Stimulated activated CD8-positive, alpha-beta memory T cell treated with anti-CD3 and anti-CD28 coated beads, Interleukin-4, amount 100 ng/mL, for 48 hours (primary cell): ENCODE data around the gene CEMIP.

ENCODE experiments used
- DNase-seq: peaks from one replicate; pipeline ENCODE4 v3.0.0-alpha.2; 2020

CEMIP gene

DNA sequence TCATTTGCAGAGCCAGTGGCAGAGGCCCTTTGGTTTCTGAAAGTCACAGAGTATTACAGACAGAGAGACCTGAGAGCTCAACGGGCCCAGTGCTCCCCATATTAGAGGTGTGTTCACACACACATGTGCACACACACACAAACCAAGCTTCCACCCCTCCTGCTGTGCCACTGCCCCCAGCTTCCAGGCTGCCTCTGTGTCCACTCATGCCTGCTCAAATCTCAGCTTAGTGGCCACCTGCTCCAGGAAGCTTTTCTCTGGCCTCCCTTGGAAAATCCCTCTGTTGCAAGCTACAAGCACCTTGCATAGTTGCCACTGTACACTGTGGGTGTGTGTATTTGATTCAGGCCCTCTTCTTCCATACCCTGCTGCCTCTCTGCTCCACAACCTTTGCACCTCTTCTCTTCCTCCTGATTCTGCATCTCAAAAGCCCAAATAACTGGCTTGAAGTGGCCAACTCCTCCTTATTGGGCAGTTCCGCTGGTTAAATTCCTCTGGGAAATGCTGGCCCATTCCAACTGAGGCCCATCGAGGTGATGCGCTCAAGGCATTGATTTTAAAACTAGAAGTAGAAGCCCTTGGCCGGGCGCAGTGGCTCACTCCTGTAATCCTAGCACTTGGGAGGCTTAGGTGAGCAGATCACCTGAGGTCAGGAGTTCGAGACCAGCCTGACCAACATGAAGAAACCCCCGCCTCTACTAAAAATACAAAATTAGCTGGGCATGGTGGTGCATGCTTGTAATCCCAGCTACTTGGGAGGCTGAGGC lies 187.4 kb downstream of the CEMIP start:
- peak; percentile 21 for DNase-seq

DNA sequence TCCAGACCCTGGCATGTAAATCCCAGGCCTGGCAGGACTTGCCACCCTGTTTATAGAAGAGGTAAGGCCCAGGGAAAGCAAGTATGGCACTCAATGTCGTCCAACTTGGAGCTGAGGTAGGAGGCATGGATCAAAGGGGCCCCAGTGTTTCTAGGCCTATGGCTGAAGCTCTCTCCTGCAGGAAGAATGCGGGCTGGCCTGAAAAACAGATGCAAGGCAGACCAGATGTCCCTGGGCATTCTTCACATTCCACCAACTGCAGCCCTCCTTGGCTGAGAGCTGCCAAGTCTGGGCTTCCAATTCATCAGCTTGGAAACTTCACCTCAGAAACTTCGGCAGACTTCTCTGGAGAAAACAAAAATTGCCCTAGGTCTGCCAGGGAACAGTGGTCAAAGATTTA lies 188.3 kb downstream of the CEMIP start:
- DNase-seq, result peak; percentile 8

GRCh38 chr15:80967991-80968510 lies 188.9 kb downstream of the CEMIP start:
- DNase-seq, result no peak

GRCh38 chr15:80969316-80969715 lies 190.1 kb downstream of the CEMIP start:
- no peak for DNase-seq

DNA sequence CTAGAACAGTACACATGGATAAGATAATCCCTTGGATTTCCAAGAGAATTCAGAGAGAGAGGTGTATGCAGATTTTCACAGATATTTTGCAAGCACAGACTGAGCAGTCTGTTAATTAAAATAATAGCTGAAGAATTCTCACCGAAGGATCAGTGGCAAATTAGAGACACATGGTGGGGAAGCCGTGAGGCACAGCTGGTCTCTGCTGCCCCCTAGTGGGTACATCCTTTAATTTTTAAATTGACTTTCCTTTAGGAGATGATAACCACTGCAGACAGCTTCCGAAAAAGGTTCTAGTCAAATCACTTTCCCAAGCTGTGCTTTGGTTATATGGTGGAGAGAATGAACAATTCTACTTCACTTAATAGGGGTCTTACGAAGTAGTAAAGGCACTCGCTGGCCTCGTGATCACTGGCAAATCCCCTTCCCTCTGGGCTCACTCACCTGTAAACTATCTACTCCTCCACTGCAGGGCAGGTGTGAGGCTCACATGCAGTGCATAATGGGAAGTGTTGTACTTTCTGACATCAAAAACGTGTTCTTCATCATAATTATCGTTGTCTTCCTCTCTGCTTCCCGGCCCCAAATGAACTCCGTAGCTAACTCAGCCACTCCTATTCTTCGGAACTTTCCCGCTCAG lies 191.0 kb downstream of the CEMIP start:
- DNase-seq, result peak; percentile 77

DNA sequence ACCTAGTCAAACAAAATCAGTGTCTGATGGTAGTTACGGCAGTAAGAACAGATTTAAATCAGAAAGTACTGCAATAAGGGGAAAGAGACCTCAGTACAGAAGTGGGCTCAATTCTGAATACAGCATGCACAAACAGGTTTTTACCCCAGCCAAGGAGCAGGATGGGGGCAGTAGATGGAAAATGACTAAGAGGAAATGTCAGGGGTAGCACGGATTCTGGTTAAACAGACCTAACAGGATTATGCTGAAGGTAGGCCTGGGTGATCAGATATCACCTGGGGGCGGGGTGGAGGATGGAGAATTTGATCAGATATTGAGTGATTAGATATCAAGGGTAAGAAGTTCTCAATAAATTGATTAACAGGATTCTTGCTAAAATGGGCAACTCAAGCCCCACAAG lies 191.5 kb downstream of the CEMIP start:
- DNase-seq, result no peak

- DNase-seq, result no peak
These were observed 192.0 kb downstream of the CEMIP start for GRCh38 chr15:80971143-80971542.

GRCh38 chr15:80972276-80972675 lies 193.1 kb downstream of the CEMIP start:
- no peak for DNase-seq

DNA sequence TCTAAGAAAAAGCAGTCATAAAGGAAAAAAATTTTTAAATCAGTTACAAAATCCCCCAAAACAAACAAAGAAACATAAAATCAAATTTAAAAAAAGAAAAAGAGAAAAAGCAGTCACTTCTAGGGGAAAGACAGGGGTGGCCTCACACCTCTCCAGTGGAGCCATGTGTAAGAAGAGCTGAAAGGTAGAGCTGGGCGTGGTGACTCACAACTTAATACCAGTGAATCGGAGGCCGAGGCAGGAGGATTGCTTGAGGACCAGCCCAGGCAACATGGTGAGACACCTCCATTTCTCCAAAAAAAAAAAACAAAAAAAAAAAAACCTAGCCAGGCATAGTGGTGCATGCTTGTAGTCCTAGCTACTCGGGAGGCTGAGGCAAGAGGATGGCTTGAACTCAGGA lies 195.7 kb downstream of the CEMIP start:
- DNase-seq, result peak; percentile 34

DNA sequence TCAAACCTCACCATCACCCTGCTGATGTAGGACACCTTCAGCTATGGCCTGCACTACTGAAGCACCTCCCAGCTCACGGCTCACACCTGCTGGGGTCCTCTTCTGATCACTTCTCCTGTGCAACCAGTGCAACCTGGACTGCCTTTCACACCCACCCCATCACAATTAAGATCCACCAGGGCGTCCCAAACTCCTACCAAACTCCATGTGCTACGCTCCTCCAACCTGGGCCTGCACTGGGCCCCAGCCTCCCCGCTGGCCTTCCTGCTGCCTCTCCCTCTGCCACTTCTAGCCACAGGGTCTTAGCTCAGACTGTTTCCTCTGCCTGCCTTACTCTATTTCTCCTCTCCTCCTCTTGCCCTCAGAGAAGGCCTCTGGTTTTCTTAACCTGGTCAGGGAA lies 197.7 kb downstream of the CEMIP start:
- no peak for DNase-seq

DNA sequence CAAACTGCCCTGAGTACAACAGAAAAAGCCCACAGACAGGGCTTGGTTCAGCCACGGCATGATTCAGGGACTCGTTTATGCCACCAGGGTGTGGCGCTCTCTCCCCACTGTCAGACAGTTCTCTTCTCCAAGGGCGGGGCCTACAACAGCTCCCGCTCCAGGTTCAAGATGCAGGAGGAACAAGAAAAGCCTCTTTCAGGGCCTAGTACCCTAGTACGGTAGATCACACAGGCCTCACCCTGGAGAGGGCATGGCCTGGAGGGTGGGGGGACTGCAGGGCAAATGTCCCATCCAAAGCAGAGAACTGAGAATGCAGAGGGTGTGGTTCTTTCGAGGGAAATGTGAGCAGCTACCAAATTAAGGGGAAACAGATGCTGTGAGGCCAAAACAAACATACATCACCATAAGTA lies 198.5 kb downstream of the CEMIP start:
- DNase-seq, result peak; percentile 63

DNA sequence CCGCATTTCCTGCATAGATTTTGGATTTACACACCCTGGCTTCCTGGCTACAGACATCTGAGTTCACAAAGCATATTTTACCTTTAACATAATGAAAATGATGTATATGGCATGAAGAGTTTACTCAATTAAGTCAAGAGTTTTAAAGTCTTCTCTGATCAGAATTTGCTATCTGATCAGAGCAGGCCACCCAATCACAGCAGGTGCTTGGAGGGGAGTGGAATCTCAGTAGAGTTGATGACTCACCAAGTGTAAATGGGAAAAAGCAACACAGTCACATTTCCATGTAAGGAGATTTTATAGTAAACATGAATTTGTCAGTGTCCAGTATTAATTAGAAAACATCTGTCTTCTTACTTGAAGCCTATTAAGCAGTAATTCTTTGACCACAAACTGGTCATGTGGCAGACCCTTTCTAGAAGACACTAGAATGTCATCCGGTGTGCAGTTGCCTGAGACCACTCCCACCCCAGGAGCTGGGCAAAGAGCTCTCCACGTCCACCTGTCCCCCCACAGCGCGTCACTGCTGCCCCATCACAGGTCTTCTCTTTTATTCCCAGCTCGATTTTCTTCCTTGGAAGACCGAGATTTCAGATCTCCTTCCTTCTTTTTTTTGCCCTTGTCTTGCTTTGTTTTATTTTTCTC lies 199.6 kb downstream of the CEMIP start:
- DNase-seq, result no peak

- no peak for DNase-seq
These were observed 200.5 kb downstream of the CEMIP start for GRCh38 chr15:80979538-80980200.

DNA sequence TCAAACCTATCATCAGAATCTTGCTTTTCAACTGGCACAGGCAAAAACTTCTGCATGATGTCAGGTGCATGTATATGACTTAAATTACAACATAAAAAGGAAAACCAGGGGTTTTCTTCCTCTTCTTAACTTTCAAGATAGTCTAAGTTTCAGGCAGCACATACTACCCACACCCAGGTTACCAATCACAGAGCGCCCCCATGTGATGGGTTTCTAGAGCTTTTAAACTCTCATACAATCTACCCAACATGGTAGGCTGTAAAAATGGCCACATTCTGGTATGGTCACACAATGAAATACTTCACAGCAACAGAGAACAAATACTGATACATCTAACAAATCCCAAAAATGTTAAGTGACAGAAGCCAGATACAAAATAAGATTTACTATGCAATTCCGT lies 203.0 kb downstream of the CEMIP start:
- DNase-seq, result no peak

DNA sequence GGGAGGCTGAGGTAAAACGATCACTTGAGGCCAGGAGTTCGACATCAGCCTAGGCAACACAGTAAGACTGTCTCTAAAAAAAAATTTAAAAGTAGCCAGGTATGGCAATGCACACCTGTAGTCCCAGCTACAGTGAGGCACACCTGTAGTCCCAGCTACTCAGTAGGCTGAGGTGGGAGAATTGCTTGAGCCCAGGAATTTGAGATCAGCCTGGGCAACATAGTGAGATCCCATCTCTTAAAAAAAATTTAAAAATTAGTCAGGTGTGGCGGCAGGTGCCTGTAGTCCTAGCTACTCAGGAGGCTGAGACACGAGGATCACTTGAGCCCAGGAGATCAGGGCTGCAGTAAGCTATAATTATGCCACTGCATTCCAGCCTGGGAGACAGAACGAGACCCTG lies 203.7 kb downstream of the CEMIP start:
- DNase-seq, result no peak

DNA sequence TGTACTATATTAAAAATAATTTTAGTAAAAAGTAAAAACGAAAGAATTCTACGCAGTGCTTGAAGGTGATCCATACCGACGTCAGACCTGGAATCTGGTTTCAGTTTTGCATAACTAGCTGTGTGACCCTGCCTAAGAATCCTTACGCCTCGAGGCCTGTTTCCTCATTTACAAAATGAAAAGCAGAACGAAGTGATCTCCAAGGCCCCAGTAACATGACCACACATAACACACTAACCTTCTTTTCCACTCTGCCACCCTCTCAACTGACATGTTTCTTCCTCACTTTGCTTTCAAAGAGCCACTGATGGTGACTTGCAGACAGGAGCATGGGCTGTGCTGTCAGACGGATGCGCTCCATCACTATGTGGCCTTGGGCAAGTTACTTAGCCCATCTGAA lies 205.7 kb downstream of the CEMIP start:
- DNase-seq, result no peak

DNA sequence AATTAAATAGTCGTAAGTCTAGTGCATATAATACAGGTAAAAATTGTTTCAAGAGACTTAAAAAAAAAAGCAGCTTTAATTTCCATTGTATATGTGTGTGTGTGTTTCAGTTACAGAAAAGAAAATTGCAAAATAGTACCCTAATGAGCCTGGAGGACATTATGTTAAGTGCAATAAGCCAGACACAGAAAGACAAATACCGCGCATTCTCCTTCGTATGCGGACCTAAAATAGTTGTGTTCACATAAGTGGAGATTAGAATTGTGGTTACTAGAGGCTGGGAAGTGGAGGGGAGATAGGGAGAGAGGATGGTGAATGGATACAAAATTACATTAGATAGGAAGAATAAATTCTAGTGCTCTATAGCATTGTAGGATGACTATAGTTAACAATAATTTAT lies 206.8 kb downstream of the CEMIP start:
- DNase-seq, result no peak

DNA sequence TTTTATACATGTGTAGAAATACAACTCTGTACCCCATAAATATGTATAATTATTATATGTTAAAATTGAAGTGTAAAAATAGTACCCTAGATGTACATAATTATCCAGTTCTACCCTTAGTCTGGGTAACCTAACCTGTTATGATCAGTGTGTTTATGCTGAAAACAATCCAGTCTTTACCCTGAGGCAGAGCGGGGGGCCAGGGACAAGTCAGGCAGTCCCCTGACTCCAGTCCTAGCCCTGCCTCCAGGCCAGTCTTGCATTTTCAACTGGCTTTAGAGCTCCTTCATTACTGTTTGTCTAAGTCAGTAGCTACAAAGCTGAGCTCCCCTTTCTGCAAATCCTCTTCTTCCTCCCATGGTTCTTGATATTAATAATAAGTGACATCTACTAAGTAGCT lies 207.3 kb downstream of the CEMIP start:
- DNase-seq, result no peak

- DNase-seq, result no peak
These were observed 209.1 kb downstream of the CEMIP start for GRCh38 chr15:80988148-80988796.

GRCh38 chr15:80989081-80989517 lies 209.9 kb downstream of the CEMIP start:
- DNase-seq, result no peak

DNA sequence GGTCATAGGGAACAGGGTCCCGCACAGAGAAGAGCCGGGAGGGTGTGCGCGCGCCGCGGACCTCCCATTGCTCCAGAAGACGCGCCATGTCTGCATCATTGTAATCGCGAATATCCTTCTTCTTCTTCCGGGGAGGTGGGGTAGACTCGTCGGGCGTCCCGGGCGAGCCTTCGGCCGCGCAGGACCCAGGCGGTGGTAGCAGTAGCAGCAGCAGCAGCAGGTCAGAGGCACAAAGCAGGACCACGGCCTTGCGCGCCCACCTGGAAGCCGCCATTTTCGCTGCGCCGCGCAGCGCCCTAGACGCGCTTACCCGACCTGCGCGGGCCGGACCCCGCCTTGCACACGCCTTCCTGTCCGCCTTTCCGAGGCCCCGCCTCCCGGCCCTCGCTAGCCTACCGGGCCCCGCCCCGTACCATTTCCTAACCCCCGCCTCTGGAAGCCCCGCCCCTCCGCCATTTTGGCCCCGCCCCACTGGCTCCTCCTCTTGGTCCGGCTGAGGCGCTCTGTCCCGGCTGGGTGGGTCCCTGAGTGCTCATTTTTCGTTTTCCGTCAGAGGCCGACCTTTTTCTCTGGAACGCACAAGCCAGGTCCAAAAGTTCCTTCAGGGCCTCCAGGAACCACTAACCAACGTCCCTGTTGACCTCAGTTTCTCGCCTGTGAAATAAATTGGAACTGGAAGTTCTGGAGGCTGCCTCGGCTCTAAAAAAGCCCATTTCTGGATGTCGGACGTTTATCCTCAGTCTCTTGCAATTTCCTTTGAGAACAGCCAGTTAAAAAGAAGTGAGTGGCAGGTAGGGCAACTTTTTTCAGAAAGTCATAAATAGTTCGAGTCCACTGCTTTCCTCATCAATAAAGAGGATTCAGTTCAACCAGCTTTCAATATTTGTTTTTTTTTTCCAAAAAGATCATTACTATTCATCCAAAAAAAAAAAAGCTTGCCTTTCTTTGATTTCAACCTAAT lies 210.6 kb downstream of the CEMIP start, which contains the start of gene MESD:
Gene MESD (minus strand): TSS at position 302 of the 961 bp plus-strand sequence. CDS start 28 bp downstream, at position 274.
- DNase-seq, result peak; percentile 99
